Measurements from ENCODE around the gene ZFP36L2. TPM values are rescaled to one million over a fixed set of nuclear protein-coding genes. Genes with fewer than 3 reads are reported as not detected.

ZFP36L2 gene
- total RNA-seq (100 to 1,000 TPM; 118 to 223 (median 131) TPM), polyA plus RNA-seq (100 to 1,000 TPM in 1 of 3 donors, 10 to 100 TPM in 2; 72.4 to 115 (median 91.0) TPM)
- long read RNA-seq, donor 1, transcript ZFP36L2-201 (2 exons, 3,696 nt): major isoform, 60 of 102 reads
- long read RNA-seq, donor 1, partial matches to known transcripts: 42 of 102 reads
- long read RNA-seq, donor 1, other reads (novel, unspliced or antisense): 0 of 102 reads
- long read RNA-seq, donor 2, transcript ZFP36L2-201 (2 exons, 3,696 nt): major isoform, 60 of 60 reads
- long read RNA-seq, donor 2, partial matches to known transcripts: 0 of 60 reads
- long read RNA-seq, donor 2, other reads (novel, unspliced or antisense): 0 of 60 reads

DNA sequence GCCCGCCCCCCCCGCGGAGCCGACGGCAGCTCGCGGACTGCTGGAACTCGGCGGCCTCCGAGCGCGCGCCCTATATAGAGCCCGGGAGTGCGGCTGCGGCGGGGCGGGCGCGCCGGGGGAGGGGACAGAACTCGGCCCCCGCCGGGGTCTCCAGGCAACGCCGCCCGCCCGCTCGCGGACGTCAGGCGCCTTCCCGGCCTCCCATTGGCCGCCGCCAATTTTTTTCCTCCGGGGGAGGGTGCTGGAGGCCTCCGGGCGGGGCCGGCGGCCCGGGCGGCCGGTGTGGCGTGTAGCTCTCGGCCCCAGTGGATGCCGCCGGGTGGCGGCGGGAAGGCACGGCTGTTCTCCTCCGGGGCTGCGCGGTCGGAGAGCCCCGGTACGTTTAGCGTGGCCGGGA, at the start of gene ZFP36L2:
ZFP36L2 (minus strand) TSS at position 49 of the 397 bp plus-strand sequence. CDS start 291 bp downstream, outside the sequence.
- 0 to 2% (median 1%) methylated on average over 17 to 58 of the region's 58 CpGs for WGBS, 5 donors
- H3K36me3 ChIP-seq: peaks cover 0 to 63% (median 33%) of the 10 kb centered on the region in 6 donors

GRCh38 chr2:43274721-43275120, 48.3 kb upstream of the ZFP36L2 start:
- Histone ChIP-seq H3K4me1 (peaks cover 18 to 59% (median 41%) of the 10 kb centered on the region in 6 donors), H3K27me3 (replicated peaks in 1 of 7) (no peaks in the 10 kb centered on the region), H3K36me3 (peaks cover 0 to 66% (median 3%) of the 10 kb centered on the region in 6 donors), H3K27ac (peak overlapping the region in 7 of 8 donors; percentile 26 to 80 (median 70)), H3K4me3 (no peak overlapping the region), H3K9me3 (no peaks in the 10 kb centered on the region)
- 91 to 97% (median 96%) methylated on average over 4 of the region's 4 CpGs for WGBS, 5 donors
- TF ChIP-seq, protein P1, sequence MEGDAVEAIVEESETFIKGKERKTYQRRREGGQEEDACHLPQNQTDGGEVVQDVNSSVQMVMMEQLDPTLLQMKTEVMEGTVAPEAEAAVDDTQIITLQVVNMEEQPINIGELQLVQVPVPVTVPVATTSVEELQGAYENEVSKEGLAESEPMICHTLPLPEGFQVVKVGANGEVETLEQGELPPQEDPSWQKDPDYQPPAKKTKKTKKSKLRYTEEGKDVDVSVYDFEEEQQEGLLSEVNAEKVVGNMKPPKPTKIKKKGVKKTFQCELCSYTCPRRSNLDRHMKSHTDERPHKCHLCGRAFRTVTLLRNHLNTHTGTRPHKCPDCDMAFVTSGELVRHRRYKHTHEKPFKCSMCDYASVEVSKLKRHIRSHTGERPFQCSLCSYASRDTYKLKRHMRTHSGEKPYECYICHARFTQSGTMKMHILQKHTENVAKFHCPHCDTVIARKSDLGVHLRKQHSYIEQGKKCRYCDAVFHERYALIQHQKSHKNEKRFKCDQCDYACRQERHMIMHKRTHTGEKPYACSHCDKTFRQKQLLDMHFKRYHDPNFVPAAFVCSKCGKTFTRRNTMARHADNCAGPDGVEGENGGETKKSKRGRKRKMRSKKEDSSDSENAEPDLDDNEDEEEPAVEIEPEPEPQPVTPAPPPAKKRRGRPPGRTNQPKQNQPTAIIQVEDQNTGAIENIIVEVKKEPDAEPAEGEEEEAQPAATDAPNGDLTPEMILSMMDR (IDR thresholded peaks at IDR 0.05 in 8 of 11, conservative IDR thresholded peaks at IDR 0.05 in 3 of 11): no peak
- TF ChIP-seq POLR2AphosphoS5 (IDR thresholded peaks at IDR 0.05) (no peak), POLR2A (IDR thresholded peaks at IDR 0.05) (no peak)
- intact Hi-C loops (cut with DNase I; ENCODE audit: low total_unique reads): no loop called here
- no peak for DNase-seq

More for the DNA sequence above, at the start of gene ZFP36L2:
- peaks cover 24 to 65% (median 59%) of the 10 kb centered on the region in 6 donors for H3K4me1 ChIP-seq
- no peaks in the 10 kb centered on the region for H3K27me3 ChIP-seq (replicated peaks in 1 of 7)
- TF ChIP-seq, protein P1 (IDR thresholded peaks at IDR 0.05 in 8 of 11, conservative IDR thresholded peaks at IDR 0.05 in 3 of 11): peak in 3 of 11 experiments; percentile 22 to 39 (median 29)
- TF ChIP-seq POLR2A (IDR thresholded peaks at IDR 0.05): peak; percentile 95 to 98 (median 97)
- TF ChIP-seq POLR2AphosphoS5 (IDR thresholded peaks at IDR 0.05): peak; percentile 98 to 99 (median 98)
- no peaks in the 10 kb centered on the region for H3K9me3 ChIP-seq
- DNase-seq: peak; percentile 100
- H3K4me3 ChIP-seq: peak within 1 kb of the TSS; percentile 73 to 99 (median 90)
- peak within 1 kb of the TSS; percentile 93 to 100 (median 99) for H3K27ac ChIP-seq
- intact Hi-C loops (cut with DNase I; ENCODE audit: low total_unique reads): loop anchor here (5.0 to 10.0 kb wide), 2 partner anchors 252 to 274 kb away; no protein-coding TSS in a partner anchor

DNA sequence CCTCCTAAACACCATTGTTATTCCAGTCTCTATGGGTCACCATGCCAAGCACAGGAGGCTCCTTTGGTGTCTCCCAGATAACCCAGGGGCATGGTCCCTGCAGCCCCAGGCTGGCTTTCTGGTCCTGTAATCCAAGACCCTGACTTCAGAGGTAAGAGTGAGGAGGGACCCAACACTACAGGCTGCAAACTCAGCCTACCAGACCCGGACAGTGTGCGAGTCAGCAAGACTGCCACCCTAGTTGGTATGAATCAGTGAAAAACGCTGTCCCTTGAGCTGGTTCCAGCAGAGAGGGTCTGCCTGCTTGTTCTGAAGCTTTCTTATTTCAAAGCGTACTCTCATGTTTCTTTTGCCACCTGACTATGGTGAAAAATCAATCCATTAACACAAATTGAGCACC, 47.6 kb upstream of the ZFP36L2 start:
- Histone ChIP-seq H3K36me3 (peaks cover 0 to 66% (median 0%) of the 10 kb centered on the region in 6 donors), H3K4me3 (no peak overlapping the region), H3K27ac (peak overlapping the region in 3 of 8 donors; percentile 7 to 78 (median 11)), H3K4me1 (peaks cover 23 to 65% (median 47%) of the 10 kb centered on the region in 6 donors), H3K9me3 (no peaks in the 10 kb centered on the region), H3K27me3 (replicated peaks in 1 of 7) (no peaks in the 10 kb centered on the region)
- 82 to 93% (median 91%) methylated on average over 4 of the region's 4 CpGs for WGBS, 5 donors
- intact Hi-C loops (cut with DNase I; ENCODE audit: low total_unique reads): no loop called here
- TF ChIP-seq POLR2A (IDR thresholded peaks at IDR 0.05): no peak
- TF ChIP-seq, protein P1 (IDR thresholded peaks at IDR 0.05 in 8 of 11, conservative IDR thresholded peaks at IDR 0.05 in 3 of 11): no peak
- TF ChIP-seq POLR2AphosphoS5 (IDR thresholded peaks at IDR 0.05): no peak
- no peak for DNase-seq

- intact Hi-C loops (cut with DNase I; ENCODE audit: low total_unique reads): no loop called here
- DNase-seq: no peak
- H3K27me3 ChIP-seq (replicated peaks in 1 of 7): no peaks in the 10 kb centered on the region
- TF ChIP-seq POLR2AphosphoS5 (IDR thresholded peaks at IDR 0.05) (no peak), POLR2A (IDR thresholded peaks at IDR 0.05) (no peak)
- TF ChIP-seq, protein P1 (IDR thresholded peaks at IDR 0.05 in 8 of 11, conservative IDR thresholded peaks at IDR 0.05 in 3 of 11): no peak
- H3K4me3 ChIP-seq: no peak overlapping the region
- peaks cover 0 to 66% (median 0%) of the 10 kb centered on the region in 6 donors for H3K36me3 ChIP-seq
- peak overlapping the region in 2 of 8 donors; percentile 7 to 78 for H3K27ac ChIP-seq
- WGBS, 5 donors: 63 to 89% (median 86%) methylated on average over 4 of the region's 4 CpGs
- H3K4me1 ChIP-seq: peaks cover 25 to 71% (median 53%) of the 10 kb centered on the region in 6 donors
- H3K9me3 ChIP-seq: no peaks in the 10 kb centered on the region
Measured at GRCh38 chr2:43273529-43273928, 47.1 kb upstream of the ZFP36L2 start.

Measured in spleen (tissue), 13 donors.